ENCODE measurements around the gene NHSL1. TPM values are rescaled to one million over a fixed set of nuclear protein-coding genes. Genes with fewer than 3 reads are reported as not detected.

Gene NHSL1
- polyA plus RNA-seq, 3 donors = 0.06 to 2.8 (median 0.51) TPM

- H3K9me3 Mint-ChIP-seq = no peaks in the 10 kb centered on the region
- Histone ChIP-seq H3K9me3 (replicated peaks in 1 of 2; ENCODE audit: control insufficient read depth in 1 of 2, insufficient read depth in 1 of 2, low read length in 2 of 2) (no peaks in the 10 kb centered on the region), H2AFZ (ENCODE audit: insufficient read depth, low read depth, low read length, poor library complexity, severe bottlenecking) (no peak overlapping the region), H3K79me2 (ENCODE audit: insufficient read depth, low read length) (no peaks in the 10 kb centered on the region), H4K20me1 (ENCODE audit: insufficient read depth, low read length) (no peaks in the 10 kb centered on the region), H3K4me2 (replicated peaks; ENCODE audit: extremely low read depth, low read length, poor library complexity, severe bottlenecking) (no peak overlapping the region), H3K9ac (ENCODE audit: insufficient read depth, low read length, poor library complexity, severe bottlenecking) (no peak overlapping the region), H3K36me3 (replicated peaks in 1 of 2; ENCODE audit: control insufficient read depth in 1 of 2, insufficient read depth in 2 of 2, low read length in 2 of 2) (no peaks in the 10 kb centered on the region), H3K27ac (ENCODE audit: low read depth in 1 of 2, low read length in 2 of 2) (no peak overlapping the region), H3K4me1 (ENCODE audit: control insufficient read depth in 1 of 2, insufficient read depth in 2 of 2, low read length in 2 of 2) (no peaks in the 10 kb centered on the region), H3K4me3 (replicated peaks in 1 of 3; ENCODE audit: low read depth in 2 of 3, low read length in 3 of 3) (no peak overlapping the region), H3K27me3 (ENCODE audit: control insufficient read depth in 2 of 2, insufficient read depth in 2 of 2, low read length in 2 of 2) (no peaks in the 10 kb centered on the region)
- no peak for TF ChIP-seq CTCF (IDR thresholded peaks at IDR 0.05)
- WGBS (ENCODE audit: insufficient coverage) = 3% methylated on average over 3 of the region's 5 CpGs
- no peak overlapping the region for H3K4me3 Mint-ChIP-seq
- no peak for DNase-seq
- no peaks in the 10 kb centered on the region for H3K36me3 Mint-ChIP-seq
- H3K4me1 Mint-ChIP-seq = peaks cover 3% of the 10 kb centered on the region
- peaks cover 0 to 4% (median 0%) of the 10 kb centered on the region in 3 donors for H3K27me3 Mint-ChIP-seq (ENCODE audit: low read depth in 3 of 3)
- no peak overlapping the region for H3K27ac Mint-ChIP-seq
- intact Hi-C loops (cut with micrococcal nuclease) = no loop called here
Measured at GRCh38 chr6:138546733-138547185, 47.5 kb upstream of the NHSL1 start.

DNA sequence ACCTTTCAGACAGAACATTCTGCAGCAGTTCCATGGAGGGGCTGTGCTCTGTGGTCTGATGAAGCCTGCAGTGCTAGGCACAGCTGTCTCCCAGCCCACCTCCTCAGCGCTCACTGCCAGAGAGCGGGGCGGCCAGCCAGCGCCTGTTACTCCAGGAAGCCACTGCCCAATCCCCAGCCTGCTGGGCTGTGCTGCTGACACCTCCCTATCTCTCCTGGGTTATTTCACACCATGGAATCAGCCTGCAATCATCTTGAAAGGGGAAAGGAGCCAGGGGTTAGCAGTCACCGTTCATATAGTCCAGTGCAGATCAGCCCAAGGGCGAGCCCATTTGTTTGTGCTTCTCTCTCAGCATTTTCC lies 46.3 kb upstream of the NHSL1 start:
- Histone ChIP-seq H3K9me3 (replicated peaks in 1 of 2; ENCODE audit: control insufficient read depth in 1 of 2, insufficient read depth in 1 of 2, low read length in 2 of 2) (no peaks in the 10 kb centered on the region), H3K4me3 (replicated peaks in 1 of 3; ENCODE audit: low read depth in 2 of 3, low read length in 3 of 3) (no peak overlapping the region), H3K4me1 (ENCODE audit: control insufficient read depth in 1 of 2, insufficient read depth in 2 of 2, low read length in 2 of 2) (no peaks in the 10 kb centered on the region), H2AFZ (ENCODE audit: insufficient read depth, low read depth, low read length, poor library complexity, severe bottlenecking) (no peak overlapping the region), H4K20me1 (ENCODE audit: insufficient read depth, low read length) (no peaks in the 10 kb centered on the region), H3K4me2 (replicated peaks; ENCODE audit: extremely low read depth, low read length, poor library complexity, severe bottlenecking) (no peak overlapping the region), H3K36me3 (replicated peaks in 1 of 2; ENCODE audit: control insufficient read depth in 1 of 2, insufficient read depth in 2 of 2, low read length in 2 of 2) (no peaks in the 10 kb centered on the region), H3K9ac (ENCODE audit: insufficient read depth, low read length, poor library complexity, severe bottlenecking) (no peak overlapping the region), H3K79me2 (ENCODE audit: insufficient read depth, low read length) (no peaks in the 10 kb centered on the region), H3K27ac (ENCODE audit: low read depth in 1 of 2, low read length in 2 of 2) (no peak overlapping the region), H3K27me3 (ENCODE audit: control insufficient read depth in 2 of 2, insufficient read depth in 2 of 2, low read length in 2 of 2) (no peaks in the 10 kb centered on the region)
- no peak overlapping the region for H3K27ac Mint-ChIP-seq
- H3K4me3 Mint-ChIP-seq = no peak overlapping the region
- H3K27me3 Mint-ChIP-seq (ENCODE audit: low read depth in 3 of 3) = peaks cover 0 to 4% (median 0%) of the 10 kb centered on the region in 3 donors
- H3K36me3 Mint-ChIP-seq = no peaks in the 10 kb centered on the region
- intact Hi-C loops (cut with micrococcal nuclease) = no loop called here
- H3K9me3 Mint-ChIP-seq = no peaks in the 10 kb centered on the region
- no peak for TF ChIP-seq CTCF (IDR thresholded peaks at IDR 0.05)
- 89% methylated on average over 4 of the region's 6 CpGs for WGBS (ENCODE audit: insufficient coverage)
- DNase-seq = no peak
- peaks cover 3% of the 10 kb centered on the region for H3K4me1 Mint-ChIP-seq
